ENCODE measurements around the gene GPR137.
"Not testable (repeated sequence)": the region's sequence is repeated elsewhere in the genome, so short reads cannot be mapped to it uniquely, and the experiment has no call there.

The GPR137 gene

GRCh38 chr11:64321533-64321932 lies 35.9 kb downstream of the GPR137 start:
- H3K36me3 ChIP-seq (ENCODE audit: control insufficient read depth in 1 of 2, insufficient read depth in 2 of 2, low read length in 2 of 2), result peaks cover 4 to 27% of the 10 kb centered on the region in 2 donors
- peak overlapping the region; percentile 58 for H3K27ac ChIP-seq (ENCODE audit: low read length)
- peaks cover 0 to 16% of the 10 kb centered on the region in 2 donors for H3K4me1 ChIP-seq (ENCODE audit: control insufficient read depth in 1 of 2, insufficient read depth in 2 of 2, low read length in 2 of 2)
- no peak overlapping the region for H3K4me3 ChIP-seq (ENCODE audit: low read depth in 1 of 2, low read length in 2 of 2)
- no peaks in the 10 kb centered on the region for H3K9me3 ChIP-seq (ENCODE audit: control insufficient read depth in 1 of 2, low read length in 2 of 2)
- H3K27me3 ChIP-seq (ENCODE audit: low read depth, low read length), result no peaks in the 10 kb centered on the region

GRCh38 chr11:64322925-64323260 lies 37.2 kb downstream of the GPR137 start:
- Histone ChIP-seq H3K9me3 (ENCODE audit: control insufficient read depth in 1 of 2, low read length in 2 of 2) (no peaks in the 10 kb centered on the region), H3K27ac (ENCODE audit: low read length) (no peak overlapping the region), H3K36me3 (ENCODE audit: control insufficient read depth in 1 of 2, insufficient read depth in 2 of 2, low read length in 2 of 2) (peaks cover 4 to 22% of the 10 kb centered on the region in 2 donors), H3K27me3 (ENCODE audit: low read depth, low read length) (no peaks in the 10 kb centered on the region), H3K4me3 (ENCODE audit: low read depth in 1 of 2, low read length in 2 of 2) (no peak overlapping the region), H3K4me1 (ENCODE audit: control insufficient read depth in 1 of 2, insufficient read depth in 2 of 2, low read length in 2 of 2) (peaks cover 0 to 10% of the 10 kb centered on the region in 2 donors)

DNA sequence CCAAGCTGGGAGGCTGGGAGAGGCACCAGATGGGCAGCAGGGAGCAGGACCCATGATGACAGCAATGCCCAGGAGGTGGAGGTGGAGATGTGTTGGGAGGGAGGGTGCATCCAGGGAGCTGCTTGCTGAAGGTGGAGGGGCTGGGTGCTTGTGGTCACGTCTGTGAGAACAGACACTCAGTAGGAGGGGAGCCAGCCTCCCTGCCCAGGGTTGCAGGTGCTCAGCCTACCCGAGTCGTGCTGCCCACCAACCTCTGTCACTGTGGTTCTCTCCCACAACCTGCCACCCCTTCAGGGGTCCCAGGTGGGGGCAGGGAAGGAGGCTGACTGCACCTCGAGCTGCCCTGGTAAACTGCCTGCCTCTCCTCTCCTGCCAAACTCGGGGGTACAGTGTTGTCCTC lies 37.7 kb downstream of the GPR137 start:
- Histone ChIP-seq H3K36me3 (ENCODE audit: control insufficient read depth in 1 of 2, insufficient read depth in 2 of 2, low read length in 2 of 2) (peaks cover 4 to 22% of the 10 kb centered on the region in 2 donors), H3K27ac (ENCODE audit: low read length) (no peak overlapping the region), H3K9me3 (ENCODE audit: control insufficient read depth in 1 of 2, low read length in 2 of 2) (no peaks in the 10 kb centered on the region), H3K4me3 (ENCODE audit: low read depth in 1 of 2, low read length in 2 of 2) (no peak overlapping the region), H3K27me3 (ENCODE audit: low read depth, low read length) (no peaks in the 10 kb centered on the region), H3K4me1 (ENCODE audit: control insufficient read depth in 1 of 2, insufficient read depth in 2 of 2, low read length in 2 of 2) (peaks cover 0 to 10% of the 10 kb centered on the region in 2 donors)

- H3K27ac ChIP-seq (ENCODE audit: low read length); H3K27me3 ChIP-seq (ENCODE audit: low read depth, low read length); H3K9me3 ChIP-seq (ENCODE audit: control insufficient read depth in 1 of 2, low read length in 2 of 2); H3K4me3 ChIP-seq (ENCODE audit: low read depth in 1 of 2, low read length in 2 of 2); H3K4me1 ChIP-seq (ENCODE audit: control insufficient read depth in 1 of 2, insufficient read depth in 2 of 2, low read length in 2 of 2): not testable (repeated sequence)
- peaks cover 4 to 22% of the 10 kb centered on the region in 2 donors for H3K36me3 ChIP-seq (ENCODE audit: control insufficient read depth in 1 of 2, insufficient read depth in 2 of 2, low read length in 2 of 2)
These were observed 38.3 kb downstream of the GPR137 start for GRCh38 chr11:64323984-64324383.

DNA sequence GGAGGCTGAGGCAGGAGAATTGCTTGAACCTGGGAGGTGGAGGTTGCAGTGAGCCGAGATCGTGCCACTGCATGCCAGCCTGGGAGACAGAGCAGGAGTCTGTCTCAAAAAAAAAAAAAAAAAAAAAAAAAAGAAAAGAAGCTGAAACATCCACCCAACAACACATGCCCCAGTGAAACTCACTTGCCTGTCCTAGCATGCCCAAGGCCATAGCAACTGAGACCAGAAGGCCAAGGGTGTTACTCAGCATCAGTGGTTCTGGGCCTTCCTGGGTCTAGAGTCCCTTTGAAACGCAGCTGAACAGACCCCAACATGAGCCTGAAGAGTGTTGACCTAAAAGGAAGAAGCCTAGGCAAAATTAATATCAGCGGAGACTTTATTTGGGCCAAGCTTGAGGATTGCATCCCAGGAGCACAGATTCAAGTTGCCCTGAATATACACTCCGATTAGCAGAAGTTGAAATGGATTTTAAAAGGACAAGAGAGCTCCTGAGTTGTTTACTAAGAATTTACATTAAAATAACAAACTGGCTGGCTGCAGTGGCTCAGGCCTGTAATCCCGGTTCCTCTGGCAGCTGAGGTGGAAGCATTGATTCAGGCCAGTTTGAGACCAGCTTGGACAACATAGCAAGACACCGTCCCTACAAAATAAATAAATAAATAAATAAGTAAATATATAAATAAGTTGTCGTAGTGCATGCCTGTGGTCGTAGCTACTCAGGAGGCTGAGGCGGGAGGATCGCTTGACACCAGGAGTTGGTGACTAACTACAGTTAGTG lies 39.2 kb downstream of the GPR137 start:
- Histone ChIP-seq H3K36me3 (ENCODE audit: control insufficient read depth in 1 of 2, insufficient read depth in 2 of 2, low read length in 2 of 2) (peaks cover 4 to 22% of the 10 kb centered on the region in 2 donors), H3K9me3 (ENCODE audit: control insufficient read depth in 1 of 2, low read length in 2 of 2) (no peaks in the 10 kb centered on the region), H3K27me3 (ENCODE audit: low read depth, low read length) (no peaks in the 10 kb centered on the region), H3K27ac (ENCODE audit: low read length) (no peak overlapping the region), H3K4me3 (ENCODE audit: low read depth in 1 of 2, low read length in 2 of 2) (no peak overlapping the region), H3K4me1 (ENCODE audit: control insufficient read depth in 1 of 2, insufficient read depth in 2 of 2, low read length in 2 of 2) (no peaks in the 10 kb centered on the region)

DNA sequence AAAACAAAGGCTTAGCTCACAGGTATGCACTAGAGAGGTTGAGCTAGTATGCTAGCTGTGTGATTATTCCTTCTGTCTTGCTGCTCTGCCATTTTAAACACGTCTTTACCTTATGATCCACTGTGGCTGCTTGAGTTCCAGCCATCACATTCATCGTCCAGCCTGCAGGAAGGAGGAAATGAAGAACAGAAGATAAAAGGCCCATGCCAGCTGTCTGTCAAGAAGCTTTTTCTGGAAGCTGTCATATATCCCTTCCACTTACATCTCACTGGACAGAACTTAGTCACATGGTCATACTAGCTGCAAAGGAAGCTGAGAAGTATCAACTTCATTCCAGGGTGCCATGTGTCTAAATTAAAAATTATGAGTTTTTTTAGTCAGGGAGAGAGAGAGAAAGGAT lies 41.7 kb downstream of the GPR137 start:
- H3K27me3 ChIP-seq (ENCODE audit: low read depth, low read length), result no peaks in the 10 kb centered on the region
- no peak overlapping the region for H3K27ac ChIP-seq (ENCODE audit: low read length)
- H3K4me3 ChIP-seq (ENCODE audit: low read depth in 1 of 2, low read length in 2 of 2), result no peak overlapping the region
- peaks cover 0 to 8% of the 10 kb centered on the region in 2 donors for H3K4me1 ChIP-seq (ENCODE audit: control insufficient read depth in 1 of 2, insufficient read depth in 2 of 2, low read length in 2 of 2)
- peaks cover 1 to 9% of the 10 kb centered on the region in 2 donors for H3K36me3 ChIP-seq (ENCODE audit: control insufficient read depth in 1 of 2, insufficient read depth in 2 of 2, low read length in 2 of 2)
- H3K9me3 ChIP-seq (ENCODE audit: control insufficient read depth in 1 of 2, low read length in 2 of 2), result no peaks in the 10 kb centered on the region

- Histone ChIP-seq H3K4me1 (ENCODE audit: control insufficient read depth in 1 of 2, insufficient read depth in 2 of 2, low read length in 2 of 2) (peaks cover 0 to 8% of the 10 kb centered on the region in 2 donors), H3K27me3 (ENCODE audit: low read depth, low read length) (no peaks in the 10 kb centered on the region), H3K4me3 (ENCODE audit: low read depth in 1 of 2, low read length in 2 of 2) (no peak overlapping the region), H3K9me3 (ENCODE audit: control insufficient read depth in 1 of 2, low read length in 2 of 2) (no peaks in the 10 kb centered on the region), H3K36me3 (ENCODE audit: control insufficient read depth in 1 of 2, insufficient read depth in 2 of 2, low read length in 2 of 2) (peaks cover 0 to 3% of the 10 kb centered on the region in 2 donors), H3K27ac (ENCODE audit: low read length) (no peak overlapping the region)
These were observed 42.3 kb downstream of the GPR137 start for GRCh38 chr11:64327993-64328392.

DNA sequence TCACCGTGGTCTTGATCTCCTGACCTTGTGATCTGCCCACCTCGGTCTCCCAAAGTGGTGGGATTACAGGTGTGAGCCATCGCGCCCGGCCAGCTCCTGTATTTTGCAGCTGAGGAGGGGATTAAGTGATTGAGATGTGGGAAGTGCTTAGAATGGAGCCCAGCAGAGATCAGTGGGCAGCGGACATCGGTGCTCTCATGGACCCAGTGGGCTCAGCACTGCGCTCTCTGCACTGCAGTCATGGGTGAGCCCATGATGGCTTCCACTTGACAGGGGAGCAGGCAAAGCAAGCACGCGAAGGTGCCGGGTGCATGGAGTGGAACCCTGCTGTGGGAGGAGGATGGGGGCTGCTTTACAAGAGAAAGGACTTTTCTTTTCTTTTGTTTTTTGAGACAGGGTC lies 45.2 kb downstream of the GPR137 start:
- Histone ChIP-seq H3K27me3 (ENCODE audit: low read depth, low read length) (no peaks in the 10 kb centered on the region), H3K9me3 (ENCODE audit: control insufficient read depth in 1 of 2, low read length in 2 of 2) (no peaks in the 10 kb centered on the region), H3K4me3 (ENCODE audit: low read depth in 1 of 2, low read length in 2 of 2) (no peak overlapping the region), H3K4me1 (ENCODE audit: control insufficient read depth in 1 of 2, insufficient read depth in 2 of 2, low read length in 2 of 2) (peaks cover 0 to 8% of the 10 kb centered on the region in 2 donors), H3K36me3 (ENCODE audit: control insufficient read depth in 1 of 2, insufficient read depth in 2 of 2, low read length in 2 of 2) (no peaks in the 10 kb centered on the region), H3K27ac (ENCODE audit: low read length) (no peak overlapping the region)

DNA sequence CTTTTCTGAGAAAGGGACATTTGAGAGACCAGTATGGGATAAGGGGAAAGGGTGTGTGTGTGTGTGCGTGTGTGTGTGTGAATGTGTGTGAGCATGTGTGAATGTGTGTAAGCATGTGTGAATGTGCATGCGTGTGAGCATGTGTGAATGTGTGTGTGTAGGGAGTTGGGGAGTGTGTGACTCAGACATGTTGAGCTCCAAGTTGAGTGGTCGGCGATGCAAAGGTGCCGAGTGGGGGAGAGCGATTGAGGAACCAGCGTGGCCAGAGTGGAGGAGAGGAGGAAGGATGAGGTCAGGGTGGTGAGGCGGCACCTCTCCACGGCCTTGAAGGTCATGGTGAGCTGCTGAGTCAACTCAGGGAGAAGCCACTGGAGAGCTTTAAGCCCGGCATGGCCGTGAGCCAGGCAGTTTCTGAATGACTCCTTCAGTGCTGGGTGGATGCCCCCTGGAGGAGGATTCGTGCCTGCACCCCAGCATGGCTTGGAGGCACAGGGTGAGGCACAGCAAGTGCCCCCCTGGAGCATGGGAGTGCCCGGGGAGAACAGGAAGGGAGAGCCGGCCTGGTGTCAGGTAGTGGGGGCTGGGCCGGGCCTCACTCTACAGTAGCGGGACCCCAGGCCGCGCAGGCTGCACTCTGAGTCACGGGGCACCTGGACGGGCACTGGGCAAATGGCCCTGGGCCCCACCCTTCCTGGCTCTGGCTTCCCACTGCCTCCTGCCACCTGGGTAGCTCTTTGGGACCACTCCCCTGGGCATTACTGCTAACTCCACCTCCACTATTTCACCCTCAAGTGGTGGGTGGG lies 46.1 kb downstream of the GPR137 start:
- H3K27ac ChIP-seq (ENCODE audit: low read length), result no peak overlapping the region
- H3K4me3 ChIP-seq (ENCODE audit: low read depth in 1 of 2, low read length in 2 of 2), result no peak overlapping the region
- peaks cover 0 to 8% of the 10 kb centered on the region in 2 donors for H3K4me1 ChIP-seq (ENCODE audit: control insufficient read depth in 1 of 2, insufficient read depth in 2 of 2, low read length in 2 of 2)
- H3K36me3 ChIP-seq (ENCODE audit: control insufficient read depth in 1 of 2, insufficient read depth in 2 of 2, low read length in 2 of 2), result no peaks in the 10 kb centered on the region
- no peaks in the 10 kb centered on the region for H3K9me3 ChIP-seq (ENCODE audit: control insufficient read depth in 1 of 2, low read length in 2 of 2)
- H3K27me3 ChIP-seq (ENCODE audit: low read depth, low read length), result no peaks in the 10 kb centered on the region

DNA sequence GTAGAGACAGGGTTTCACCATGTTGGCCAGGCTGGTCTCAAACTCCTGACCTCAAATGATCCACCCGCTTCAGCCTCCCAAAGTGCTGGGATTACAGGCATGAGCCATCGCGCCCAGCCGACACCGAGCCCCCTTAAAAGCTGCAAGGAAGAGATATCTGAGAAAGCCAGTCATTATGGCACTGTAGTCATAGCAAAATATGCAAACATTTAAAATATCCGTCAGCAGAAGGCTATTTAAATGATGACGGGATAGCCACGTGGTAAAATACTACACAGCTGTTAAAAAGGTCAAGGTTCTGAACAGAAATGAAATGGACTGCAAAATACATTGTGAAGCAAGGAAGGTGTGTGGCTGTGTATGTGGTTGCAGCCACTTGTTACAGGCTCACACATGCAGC lies 47.9 kb downstream of the GPR137 start:
- H3K4me1 ChIP-seq (ENCODE audit: control insufficient read depth in 1 of 2, insufficient read depth in 2 of 2, low read length in 2 of 2), result peaks cover 0 to 8% of the 10 kb centered on the region in 2 donors
- H3K27me3 ChIP-seq (ENCODE audit: low read depth, low read length), result no peaks in the 10 kb centered on the region
- H3K27ac ChIP-seq (ENCODE audit: low read length), result no peak overlapping the region
- H3K4me3 ChIP-seq (ENCODE audit: low read depth in 1 of 2, low read length in 2 of 2), result no peak overlapping the region
- H3K36me3 ChIP-seq (ENCODE audit: control insufficient read depth in 1 of 2, insufficient read depth in 2 of 2, low read length in 2 of 2), result no peaks in the 10 kb centered on the region
- H3K9me3 ChIP-seq (ENCODE audit: control insufficient read depth in 1 of 2, low read length in 2 of 2), result no peaks in the 10 kb centered on the region

DNA sequence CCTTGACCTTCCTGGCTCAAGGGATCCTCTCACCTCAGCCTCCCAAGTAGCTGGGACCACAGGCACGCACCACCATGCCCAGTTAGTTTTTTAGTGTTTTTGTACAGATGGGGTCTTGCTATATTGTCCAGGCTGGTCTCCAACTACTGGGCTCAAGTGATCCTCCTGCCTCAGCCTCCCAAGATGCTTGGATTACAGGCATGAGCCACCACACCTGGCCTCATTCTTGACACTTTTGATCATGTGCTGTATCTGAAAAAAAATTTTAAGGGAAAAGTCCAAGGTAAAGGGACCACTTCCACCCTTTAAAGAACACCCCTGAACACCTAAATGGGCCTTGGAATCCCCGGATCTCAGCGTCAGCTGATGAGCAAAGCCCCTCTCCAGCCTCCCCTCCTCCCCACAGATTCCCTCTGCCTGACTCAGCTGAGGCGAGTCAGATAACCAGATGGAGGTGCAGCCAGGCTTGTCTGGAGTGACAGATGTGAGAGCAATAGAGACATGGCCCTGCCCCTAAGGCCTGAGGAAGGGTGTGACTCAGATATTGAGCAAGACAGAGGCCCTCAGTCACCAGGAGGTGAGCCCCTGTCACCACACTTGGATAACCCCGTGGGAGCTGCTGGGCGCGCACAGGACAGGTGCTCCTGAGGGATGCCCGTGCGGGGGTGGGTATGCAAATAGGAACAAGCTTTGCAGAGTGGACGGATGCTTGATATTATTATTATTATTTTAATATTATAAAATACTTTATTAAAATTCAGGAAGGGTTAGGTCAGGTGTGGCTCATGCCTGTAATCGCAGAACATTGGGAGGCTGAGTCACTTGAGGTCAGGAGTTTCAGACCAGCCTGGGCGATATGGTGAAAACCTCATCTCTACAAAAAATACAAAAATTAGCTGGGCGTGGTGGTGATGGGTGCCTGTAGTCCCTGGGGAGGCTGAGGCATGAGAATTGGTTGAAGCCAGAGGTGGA lies 49.4 kb downstream of the GPR137 start:
- H3K36me3 ChIP-seq (ENCODE audit: control insufficient read depth in 1 of 2, insufficient read depth in 2 of 2, low read length in 2 of 2), result no peaks in the 10 kb centered on the region
- peaks cover 0 to 8% of the 10 kb centered on the region in 2 donors for H3K4me1 ChIP-seq (ENCODE audit: control insufficient read depth in 1 of 2, insufficient read depth in 2 of 2, low read length in 2 of 2)
- H3K4me3 ChIP-seq (ENCODE audit: low read depth in 1 of 2, low read length in 2 of 2), result no peak overlapping the region
- H3K9me3 ChIP-seq (ENCODE audit: control insufficient read depth in 1 of 2, low read length in 2 of 2), result no peaks in the 10 kb centered on the region
- no peak overlapping the region for H3K27ac ChIP-seq (ENCODE audit: low read length)
- no peaks in the 10 kb centered on the region for H3K27me3 ChIP-seq (ENCODE audit: low read depth, low read length)

All from muscle layer of duodenum (tissue), 2 donors.